HL-60 (cell line): Measurements from ENCODE around the gene AK8.

Experiments
- DNase-seq, 2 experiments: peaks; one replicate each; pipeline ENCODE4 v3.0.0-alpha.2; 2010 to 2020; ENCODE audit warnings: low read depth in 1 of 2, low spot score in 1 of 2
- H3K27ac ChIP-seq: fragments of 250-450 bp; sonication (Bioruptor Pico); replicated peaks from 2 replicates; pipeline ENCODE4 v1.5.1; 2020; ENCODE audit warnings: mild to moderate bottlenecking, moderate library complexity
- H3K27me3 ChIP-seq: fragments of 250-450 bp; sonication (Bioruptor Pico); 2 replicates; pipeline ENCODE4 v1.5.1; 2021; ENCODE audit warnings: mild to moderate bottlenecking, moderate library complexity; ENCODE audit not compliant: insufficient read depth, poor library complexity, severe bottlenecking
- H3K4me3 ChIP-seq: replicated peaks from 2 replicates; pipeline ENCODE4 v1.5.1; 2011; ENCODE audit warnings: mild to moderate bottlenecking, control low read depth, low read length; ENCODE audit not compliant: insufficient read depth
- GABPA ChIP-seq: IDR thresholded peaks from 2 replicates; pipeline ENCODE4 v1.6.1; 2012; ENCODE audit warnings: low read depth
- POLR2AphosphoS5 ChIP-seq: IDR thresholded peaks from 2 replicates; pipeline ENCODE4 v1.6.1; 2012; ENCODE audit warnings: low read depth
- SPI1 ChIP-seq: IDR thresholded peaks from 2 replicates; pipeline ENCODE4 v1.6.1; 2012; ENCODE audit warnings: low read depth, mild to moderate bottlenecking, borderline replicate concordance
- TF ChIP-seq, protein P1 (sequence below): IDR thresholded peaks from one replicate; pipeline ENCODE4 v1.5.1; 2011; ENCODE audit warnings: low read length, control low read depth, inconsistent platforms; ENCODE audit not compliant: insufficient read depth
- TF ChIP-seq, protein P2 (sequence below): IDR thresholded peaks from 2 replicates; pipeline ENCODE4 v1.6.1; 2012; ENCODE audit warnings: low read depth; ENCODE audit not compliant: insufficient replicate concordance

Gene AK8

DNA sequence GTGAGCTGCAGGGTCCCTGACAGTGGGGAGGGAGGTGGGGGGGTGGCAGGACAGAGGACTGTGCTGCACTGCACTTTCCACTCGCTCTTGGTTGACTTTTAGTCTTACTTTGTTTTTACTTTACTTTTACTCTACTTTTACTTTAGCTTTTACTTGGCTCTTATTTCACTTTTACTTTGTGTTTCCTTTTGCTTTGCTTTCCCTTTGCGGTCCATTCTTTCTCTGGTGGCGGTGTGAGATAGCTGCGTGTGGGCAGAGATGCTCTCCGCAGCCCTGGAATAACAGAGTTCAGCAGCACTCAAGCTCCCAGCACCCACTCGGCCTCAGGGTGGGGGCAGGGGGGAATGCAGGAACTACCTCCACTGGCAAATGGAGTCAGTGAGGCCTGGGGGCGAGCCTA lies 4.7 kb downstream of the AK8 start:
- Histone ChIP-seq H3K4me3 (no peak overlapping the region), H3K27ac (no peak overlapping the region), H3K27me3 (no peaks in the 10 kb centered on the region)
- DNase-seq: no peak
- no peak for TF ChIP-seq POLR2AphosphoS5
- no peak for TF ChIP-seq GABPA
- TF ChIP-seq SPI1: no peak
- TF ChIP-seq, protein P1, sequence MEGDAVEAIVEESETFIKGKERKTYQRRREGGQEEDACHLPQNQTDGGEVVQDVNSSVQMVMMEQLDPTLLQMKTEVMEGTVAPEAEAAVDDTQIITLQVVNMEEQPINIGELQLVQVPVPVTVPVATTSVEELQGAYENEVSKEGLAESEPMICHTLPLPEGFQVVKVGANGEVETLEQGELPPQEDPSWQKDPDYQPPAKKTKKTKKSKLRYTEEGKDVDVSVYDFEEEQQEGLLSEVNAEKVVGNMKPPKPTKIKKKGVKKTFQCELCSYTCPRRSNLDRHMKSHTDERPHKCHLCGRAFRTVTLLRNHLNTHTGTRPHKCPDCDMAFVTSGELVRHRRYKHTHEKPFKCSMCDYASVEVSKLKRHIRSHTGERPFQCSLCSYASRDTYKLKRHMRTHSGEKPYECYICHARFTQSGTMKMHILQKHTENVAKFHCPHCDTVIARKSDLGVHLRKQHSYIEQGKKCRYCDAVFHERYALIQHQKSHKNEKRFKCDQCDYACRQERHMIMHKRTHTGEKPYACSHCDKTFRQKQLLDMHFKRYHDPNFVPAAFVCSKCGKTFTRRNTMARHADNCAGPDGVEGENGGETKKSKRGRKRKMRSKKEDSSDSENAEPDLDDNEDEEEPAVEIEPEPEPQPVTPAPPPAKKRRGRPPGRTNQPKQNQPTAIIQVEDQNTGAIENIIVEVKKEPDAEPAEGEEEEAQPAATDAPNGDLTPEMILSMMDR: no peak
- TF ChIP-seq, protein P2, sequence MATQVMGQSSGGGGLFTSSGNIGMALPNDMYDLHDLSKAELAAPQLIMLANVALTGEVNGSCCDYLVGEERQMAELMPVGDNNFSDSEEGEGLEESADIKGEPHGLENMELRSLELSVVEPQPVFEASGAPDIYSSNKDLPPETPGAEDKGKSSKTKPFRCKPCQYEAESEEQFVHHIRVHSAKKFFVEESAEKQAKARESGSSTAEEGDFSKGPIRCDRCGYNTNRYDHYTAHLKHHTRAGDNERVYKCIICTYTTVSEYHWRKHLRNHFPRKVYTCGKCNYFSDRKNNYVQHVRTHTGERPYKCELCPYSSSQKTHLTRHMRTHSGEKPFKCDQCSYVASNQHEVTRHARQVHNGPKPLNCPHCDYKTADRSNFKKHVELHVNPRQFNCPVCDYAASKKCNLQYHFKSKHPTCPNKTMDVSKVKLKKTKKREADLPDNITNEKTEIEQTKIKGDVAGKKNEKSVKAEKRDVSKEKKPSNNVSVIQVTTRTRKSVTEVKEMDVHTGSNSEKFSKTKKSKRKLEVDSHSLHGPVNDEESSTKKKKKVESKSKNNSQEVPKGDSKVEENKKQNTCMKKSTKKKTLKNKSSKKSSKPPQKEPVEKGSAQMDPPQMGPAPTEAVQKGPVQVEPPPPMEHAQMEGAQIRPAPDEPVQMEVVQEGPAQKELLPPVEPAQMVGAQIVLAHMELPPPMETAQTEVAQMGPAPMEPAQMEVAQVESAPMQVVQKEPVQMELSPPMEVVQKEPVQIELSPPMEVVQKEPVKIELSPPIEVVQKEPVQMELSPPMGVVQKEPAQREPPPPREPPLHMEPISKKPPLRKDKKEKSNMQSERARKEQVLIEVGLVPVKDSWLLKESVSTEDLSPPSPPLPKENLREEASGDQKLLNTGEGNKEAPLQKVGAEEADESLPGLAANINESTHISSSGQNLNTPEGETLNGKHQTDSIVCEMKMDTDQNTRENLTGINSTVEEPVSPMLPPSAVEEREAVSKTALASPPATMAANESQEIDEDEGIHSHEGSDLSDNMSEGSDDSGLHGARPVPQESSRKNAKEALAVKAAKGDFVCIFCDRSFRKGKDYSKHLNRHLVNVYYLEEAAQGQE: no peak

DNA sequence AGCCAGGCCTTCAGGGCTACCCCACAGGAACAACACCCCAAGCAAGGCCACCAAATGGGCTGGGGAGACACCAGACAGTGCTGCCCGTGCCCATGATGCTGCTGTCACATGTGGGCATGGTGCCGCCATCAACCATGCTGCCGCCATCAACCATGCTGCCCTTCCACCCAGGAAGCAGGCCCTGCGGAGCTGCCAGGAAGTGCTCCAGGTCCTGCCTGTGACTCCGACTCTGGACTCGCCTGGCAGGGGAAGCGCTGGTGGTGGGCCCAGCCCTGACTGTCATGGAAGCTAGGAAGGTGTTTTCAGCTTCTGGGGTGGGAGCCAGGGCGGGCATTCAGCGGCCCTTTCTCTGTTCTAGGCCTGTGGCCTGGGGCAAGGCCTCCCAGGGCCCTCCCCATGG lies 8.8 kb downstream of the AK8 start:
- Histone ChIP-seq H3K27ac (no peak overlapping the region), H3K4me3 (no peak overlapping the region), H3K27me3 (peaks cover 3% of the 10 kb centered on the region)
- DNase-seq: no peak
- TF ChIP-seq SPI1 (no peak), GABPA (no peak), POLR2AphosphoS5 (no peak)
- TF ChIP-seq, protein P1: no peak
- TF ChIP-seq, protein P2: no peak

DNA sequence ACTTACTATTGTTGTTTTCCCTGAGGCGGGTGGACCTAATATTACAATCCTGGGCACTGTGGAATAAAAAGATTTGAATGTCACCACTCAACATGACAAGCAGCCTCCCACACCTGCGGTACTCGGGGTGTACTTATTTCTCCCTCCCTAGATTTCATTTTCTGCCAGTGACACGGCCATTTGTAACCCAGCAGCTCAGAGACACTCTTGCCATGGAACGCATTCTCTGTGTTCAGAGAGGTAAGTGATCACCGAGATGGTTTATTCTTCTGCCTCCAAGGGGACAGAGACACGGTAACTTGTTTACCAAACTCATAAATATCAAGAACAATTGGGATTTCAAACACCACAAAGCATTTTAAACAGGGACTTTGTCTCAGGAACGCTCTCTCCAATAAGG lies 11.2 kb downstream of the AK8 start:
- TF ChIP-seq, protein P1: no peak
- TF ChIP-seq GABPA: no peak
- TF ChIP-seq, protein P2: no peak
- no peak for TF ChIP-seq SPI1
- TF ChIP-seq POLR2AphosphoS5: no peak
- no peak overlapping the region for H3K4me3 ChIP-seq
- H3K27me3 ChIP-seq: peaks cover 3% of the 10 kb centered on the region
- no peak overlapping the region for H3K27ac ChIP-seq
- DNase-seq: no peak
